Endothelial cell of umbilical vein (primary cell): ENCODE measurements around the gene NPHS1. TPM values are rescaled to one million over a fixed set of nuclear protein-coding genes. Genes with fewer than 3 reads are reported as not detected.
"Not testable (repeated sequence)": the region's sequence is repeated elsewhere in the genome, so short reads cannot be mapped to it uniquely, and the experiment has no call there.

Experiments used
- BruUV-seq: library from RNA; stranded (reverse); fragments of 400-500 nt; replicated peaks from 2 replicates; lab custom pipeline; 2021; lab: Mats Ljungman, UMichigan
- CTCF ChIA-PET: fragments of 300-600, 350-600 bp; sonication (Branson Sonifier 250); formaldehyde crosslinking; loops from one replicate; lab custom pipeline; 2021; ENCODE audit warnings: antibody characterized with exemption, inconsistent platforms; lab: Charles Lee
- POLR2A ChIA-PET: fragments of 300-600, 350-600 bp; sonication (Branson Sonifier 250); formaldehyde crosslinking; loops from one replicate; lab custom pipeline; 2021; ENCODE audit warnings: antibody characterized with exemption, inconsistent platforms; lab: Charles Lee
- DNase-seq: peaks from one replicate; pipeline ENCODE4 v3.0.0-alpha.2; 2011; ENCODE audit warnings: low read depth, low spot score
- FAIRE-seq: peaks from 2 replicates; lab custom pipeline; 2011; peaks lifted over from hg19 to GRCh38; lab: Jason Lieb, UNC
- H2AFZ ChIP-seq: 2 replicates; pipeline ENCODE4 v1.6.0; 2012; ENCODE audit warnings: low read depth, low read length, control low read depth, inconsistent platforms
- H3K27ac ChIP-seq: 2 replicates; pipeline ENCODE4 v1.5.1; 2011; ENCODE audit warnings: low read depth, mild to moderate bottlenecking, control low read depth, low read length, moderate library complexity; ENCODE audit not compliant: insufficient read depth
- H3K27me3 ChIP-seq, 2 experiments: 2 replicates each; pipeline versions ENCODE4 v1.6.0 to v1.6.1; 2011; ENCODE audit warnings: low read length in 2 of 2, mixed read lengths in 1 of 2; ENCODE audit not compliant: control insufficient read depth in 2 of 2, insufficient read depth in 2 of 2
- H3K36me3 ChIP-seq, 2 experiments: 2 replicates in 1 of 2; 3 replicates in 1 of 2; pipeline ENCODE4 v1.5.1; 2011; ENCODE audit warnings: low read length in 2 of 2, mild to moderate bottlenecking in 1 of 2, moderate library complexity in 1 of 2; ENCODE audit not compliant: control insufficient read depth in 2 of 2, insufficient read depth in 2 of 2; ENCODE audit errors: extremely low read depth in 1 of 2
- H3K4me1 ChIP-seq: 3 replicates; pipeline ENCODE4 v1.5.1; 2011; ENCODE audit warnings: mild to moderate bottlenecking, low read length; ENCODE audit not compliant: control insufficient read depth, insufficient read depth; ENCODE audit errors: extremely low read depth
- H3K4me2 ChIP-seq: 2 replicates; pipeline ENCODE4 v1.6.1; 2011; ENCODE audit warnings: low read length, control low read depth, mixed read lengths; ENCODE audit not compliant: insufficient read depth
- H3K4me3 ChIP-seq, 3 experiments: fragments of 200-600 bp in 1 of 3; sonication (generic), shearing (Covaris generic) in 1 of 3; replicated peaks in 1 of 3; 2 replicates each; pipeline ENCODE4 v1.5.1; 2011 to 2016; ENCODE audit warnings: control low read depth in 3 of 3, low read length in 3 of 3, mild to moderate bottlenecking in 2 of 3, inconsistent platforms in 1 of 3, low read depth in 1 of 3, moderate library complexity in 1 of 3; ENCODE audit not compliant: insufficient read depth in 1 of 3
- H3K79me2 ChIP-seq: 2 replicates; pipeline ENCODE4 v1.6.0; 2012; ENCODE audit warnings: low read length, inconsistent platforms; ENCODE audit not compliant: control insufficient read depth, insufficient read depth
- H3K9ac ChIP-seq: replicated peaks from 2 replicates; pipeline ENCODE3; 2011; ENCODE audit warnings: low read length, control low read depth; ENCODE audit not compliant: insufficient read depth; ENCODE audit errors: extremely low read depth
- H3K9me1 ChIP-seq: replicated peaks from 3 replicates; pipeline ENCODE4 v1.6.0; 2011; ENCODE audit warnings: mild to moderate bottlenecking, low read length; ENCODE audit not compliant: control insufficient read depth, insufficient read depth; ENCODE audit errors: extremely low read depth
- H3K9me3 ChIP-seq: replicated peaks from 2 replicates; pipeline ENCODE4 v1.5.1; 2012; ENCODE audit warnings: low read length, inconsistent platforms; ENCODE audit not compliant: control insufficient read depth, insufficient read depth
- H4K20me1 ChIP-seq: replicated peaks from 2 replicates; pipeline ENCODE3; 2011; ENCODE audit warnings: mild to moderate bottlenecking, low read length; ENCODE audit not compliant: control insufficient read depth, insufficient read depth; ENCODE audit errors: extremely low read depth
- EZH2 ChIP-seq: IDR thresholded peaks from 2 replicates; pipeline ENCODE4 v1.6.1; 2012; ENCODE audit warnings: borderline replicate concordance, low read depth, mild to moderate bottlenecking, moderate library complexity, low read length, inconsistent platforms; ENCODE audit not compliant: severe bottlenecking
- FOS ChIP-seq: IDR thresholded peaks from 2 replicates; pipeline ENCODE4 v1.6.1; 2011; ENCODE audit warnings: mild to moderate bottlenecking, low read length, moderate library complexity, borderline replicate concordance; ENCODE audit not compliant: insufficient read depth
- GATA2 ChIP-seq: IDR thresholded peaks from 2 replicates; pipeline ENCODE4 v1.7.0; 2011; ENCODE audit warnings: low read depth, mild to moderate bottlenecking, moderate library complexity, mixed read lengths, low read length; ENCODE audit not compliant: insufficient read length, insufficient read depth
- POLR2A ChIP-seq: IDR thresholded peaks from 2 replicates; pipeline ENCODE4 v1.6.1; 2012; ENCODE audit warnings: low read depth, mild to moderate bottlenecking, control low read depth, low read length
- POLR2AphosphoS5 ChIP-seq: IDR thresholded peaks from 2 replicates; pipeline ENCODE4 v1.6.1; 2012; ENCODE audit warnings: low read depth, mild to moderate bottlenecking, control low read depth, low read length, moderate library complexity; ENCODE audit not compliant: insufficient read depth
- dilution Hi-C: fragments of 300-500 bp; cut with MboI; formaldehyde crosslinking; loops from one replicate; pipeline ENCODE4 v1.15.0; 2019; ENCODE audit warnings: low sequenced_read_pairs; ENCODE audit not compliant: extremely low pct_ligation_motif_present
- intact Hi-C: fragments of 100-400 bp; cut with micrococcal nuclease; formaldehyde crosslinking; loops from one replicate; pipeline ENCODE4 v1.10.0; 2022
- polyA plus RNA-seq, 4 experiments: library from polyadenylated mRNA; depleted of rRNA in 3 of 4; stranded (reverse) in 3 of 4; unstranded in 1 of 4; fragments of >200 nt; gene quantifications; 2 replicates each; pipeline versions ENCODE4 v1.2.1 to v1.2.3, GENCODE V29; 2011 to 2012; ENCODE audit warnings: missing spikeins in 1 of 4
- total RNA-seq: library from RNA; stranded (reverse); gene quantifications from 2 replicates; pipeline ENCODE4 v1.2.3, GENCODE V29; 2021
- TF ChIP-seq, protein P1 (sequence below): IDR thresholded peaks from 2 replicates; pipeline ENCODE4 v1.6.1; 2011; ENCODE audit not compliant: insufficient read depth, insufficient read length

NPHS1 gene
- total and polyA plus RNA-seq, 2 donors (not counting 3 experiments of a cell fraction or from before 2014, with no cell fraction given) = not detected

DNA sequence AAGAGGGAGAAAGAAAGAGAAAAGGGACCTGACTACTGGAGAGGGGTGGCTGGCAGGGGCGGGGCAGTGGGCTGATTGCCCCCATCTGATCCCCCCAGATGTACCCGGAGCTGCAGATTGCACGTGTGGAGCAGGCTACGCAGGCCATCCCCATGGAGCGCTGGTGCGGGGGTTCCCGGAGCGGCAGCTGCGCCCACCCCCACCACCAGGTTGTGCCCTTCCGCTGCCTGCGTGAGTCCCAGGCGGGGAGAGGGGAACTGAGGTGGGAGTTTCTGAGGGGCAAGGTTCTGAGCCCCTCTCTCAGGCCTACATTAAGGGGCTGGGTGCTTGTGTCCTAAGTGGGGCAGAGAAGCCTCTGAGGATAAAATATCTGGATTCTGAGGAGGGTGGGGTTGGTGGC, 18.5 kb upstream of the NPHS1 start:
- dilution Hi-C loops = no loop called here
- Histone ChIP-seq H3K4me2 (no peak overlapping the region), H3K79me2 (no peaks in the 10 kb centered on the region), H3K9me1 (no peaks in the 10 kb centered on the region), H3K27ac (no peak overlapping the region), H3K4me3 (no peak overlapping the region), H3K4me1 (peaks cover 4% of the 10 kb centered on the region), H4K20me1 (no peaks in the 10 kb centered on the region), H3K27me3 (peaks cover 0 to 7% of the 10 kb centered on the region in 2 experiments), H2AFZ (no peak overlapping the region), H3K9ac (no peak overlapping the region), H3K9me3 (no peaks in the 10 kb centered on the region), H3K36me3 (no peaks in the 10 kb centered on the region)
- BruUV-seq = no TSS peak
- TF ChIP-seq GATA2 (no peak), POLR2AphosphoS5 (no peak), FOS (no peak), EZH2 (no peak), POLR2A (no peak)
- TF ChIP-seq, protein P1, sequence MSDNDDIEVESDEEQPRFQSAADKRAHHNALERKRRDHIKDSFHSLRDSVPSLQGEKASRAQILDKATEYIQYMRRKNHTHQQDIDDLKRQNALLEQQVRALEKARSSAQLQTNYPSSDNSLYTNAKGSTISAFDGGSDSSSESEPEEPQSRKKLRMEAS = no peak
- no peak for FAIRE-seq
- ChIA-PET POLR2A (no interaction called here), CTCF (no interaction called here)
- no peak for DNase-seq
- intact Hi-C loops = no loop called here

DNA sequence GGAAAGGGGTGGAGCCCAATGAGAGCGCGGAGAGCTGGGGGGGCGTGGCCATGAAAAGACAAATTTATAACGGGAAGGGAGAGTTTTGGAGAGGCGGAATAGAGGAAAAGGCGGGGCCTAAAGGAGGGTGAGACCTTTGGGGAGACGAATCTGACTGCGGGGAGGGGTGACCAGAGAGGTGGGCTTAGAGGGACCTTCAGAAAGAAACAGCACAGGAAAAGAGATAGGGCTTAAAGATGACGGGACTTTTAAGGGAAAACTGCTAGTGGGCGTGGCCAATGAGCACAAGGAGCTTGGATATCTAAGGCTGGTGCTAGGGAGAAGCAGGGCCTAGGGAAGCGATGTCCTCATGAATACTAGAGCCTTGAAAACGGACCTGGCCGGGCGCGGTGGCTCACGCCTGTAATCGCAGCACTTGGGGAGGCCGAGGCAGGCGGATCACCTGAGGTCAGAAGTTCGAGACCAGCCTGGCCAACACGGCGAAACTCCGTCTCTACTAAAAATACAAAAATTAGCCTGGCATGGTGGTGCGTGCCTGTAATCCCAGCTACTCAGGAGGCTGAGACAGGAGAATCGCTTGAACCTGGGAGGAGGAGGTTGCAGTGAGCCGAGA, 17.9 kb upstream of the NPHS1 start:
- H3K4me1 ChIP-seq, H3K27ac ChIP-seq, dilution Hi-C loops, H3K79me2 ChIP-seq, H3K36me3 ChIP-seq, H3K9me1 ChIP-seq, POLR2A ChIA-PET, FAIRE-seq, H3K27me3 ChIP-seq, H3K4me3 ChIP-seq, H4K20me1 ChIP-seq, intact Hi-C loops, H3K9me3 ChIP-seq, H3K9ac ChIP-seq, BruUV-seq: not testable (repeated sequence)
- CTCF ChIA-PET = interaction anchor here (1.0 to 1.4 kb wide), 2 partner anchors 9 to 21 kb away, joined by 3 to 4 read pairs; no protein-coding TSS in a partner anchor
- Histone ChIP-seq H3K4me2 (peak overlapping the region; percentile 51), H2AFZ (peak overlapping the region; percentile 72)
- DNase-seq = peak; percentile 11
